SK-N-SH treated with all-trans-retinoic acid at 6 μM for 48 hours (cell line): Measurements from ENCODE around the gene UNC80.

ENCODE experiments used
- BACH2 ChIP-seq: fragments of 250-450 bp; sonication (Bioruptor Pico); IDR thresholded peaks from 2 replicates; pipeline ENCODE4 v1.9.0; 2021; ENCODE audit warnings: mild to moderate bottlenecking, borderline replicate concordance
- RARB ChIP-seq: fragments of 250-450 bp; sonication (Bioruptor Pico); IDR thresholded peaks from 2 replicates; pipeline ENCODE4 v1.8.0; 2021; ENCODE audit warnings: mild to moderate bottlenecking, moderate library complexity
- ZFP3 ChIP-seq: fragments of 250-450 bp; sonication (Bioruptor Pico); IDR thresholded peaks from 2 replicates; pipeline ENCODE4 v1.5.0; 2020; ENCODE audit warnings: mild to moderate bottlenecking, moderate library complexity
- ZNF8 ChIP-seq: fragments of 450-650 bp; formaldehyde crosslinking; IDR thresholded peaks from 2 replicates; pipeline ENCODE4 v1.5.0; 2020; ENCODE audit warnings: mild to moderate bottlenecking, moderate library complexity
- TF ChIP-seq, protein P1 (sequence below): fragments of 250-450 bp; sonication (Bioruptor Pico); IDR thresholded peaks from 2 replicates; pipeline ENCODE4 v1.5.1; 2021; ENCODE audit warnings: mild to moderate bottlenecking, moderate library complexity

DNA sequence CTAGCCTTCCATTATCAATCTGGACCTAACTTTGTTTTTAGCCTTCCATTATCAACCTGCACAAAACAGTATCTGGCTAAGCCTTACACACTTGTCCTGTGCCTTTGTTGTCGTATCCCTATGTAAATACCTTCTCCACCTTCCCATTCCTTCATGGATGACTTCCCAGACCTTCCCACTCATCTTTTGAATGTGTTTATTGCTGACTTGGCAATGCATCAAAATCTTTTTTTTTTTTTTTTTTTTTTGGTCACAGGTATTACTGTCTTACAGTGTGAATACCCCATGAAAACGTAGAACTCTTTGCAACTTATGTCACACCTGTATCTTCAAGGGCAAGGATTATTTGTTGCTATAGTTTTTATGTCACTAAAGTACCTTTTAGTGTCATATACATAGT is 256.5 kb downstream of the UNC80 start:
- TF ChIP-seq ZFP3 (CRISPR knock-in tag), result no peak
- TF ChIP-seq RARB (CRISPR knock-in tag), result no peak
- TF ChIP-seq BACH2 (CRISPR knock-in tag), result no peak
- TF ChIP-seq, protein P1, sequence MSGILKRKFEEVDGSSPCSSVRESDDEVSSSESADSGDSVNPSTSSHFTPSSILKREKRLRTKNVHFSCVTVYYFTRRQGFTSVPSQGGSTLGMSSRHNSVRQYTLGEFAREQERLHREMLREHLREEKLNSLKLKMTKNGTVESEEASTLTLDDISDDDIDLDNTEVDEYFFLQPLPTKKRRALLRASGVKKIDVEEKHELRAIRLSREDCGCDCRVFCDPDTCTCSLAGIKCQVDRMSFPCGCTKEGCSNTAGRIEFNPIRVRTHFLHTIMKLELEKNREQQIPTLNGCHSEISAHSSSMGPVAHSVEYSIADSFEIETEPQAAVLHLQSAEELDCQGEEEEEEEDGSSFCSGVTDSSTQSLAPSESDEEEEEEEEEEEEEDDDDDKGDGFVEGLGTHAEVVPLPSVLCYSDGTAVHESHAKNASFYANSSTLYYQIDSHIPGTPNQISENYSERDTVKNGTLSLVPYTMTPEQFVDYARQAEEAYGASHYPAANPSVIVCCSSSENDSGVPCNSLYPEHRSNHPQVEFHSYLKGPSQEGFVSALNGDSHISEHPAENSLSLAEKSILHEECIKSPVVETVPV (CRISPR knock-in tag), result no peak
- TF ChIP-seq ZNF8, result no peak
